Keratinocyte (primary cell): Measurements from ENCODE around the gene EYS. TPM values are rescaled to one million over a fixed set of nuclear protein-coding genes. Genes with fewer than 3 reads are reported as not detected.

ENCODE experiments used
- DNase-seq: peaks from one replicate; pipeline ENCODE4 v3.0.0-alpha.2; 2011; ENCODE audit warnings: low read depth, missing footprints, low spot score
- FAIRE-seq: peaks from 2 replicates; lab custom pipeline; 2011; peaks lifted over from hg19 to GRCh38; lab: Jason Lieb, UNC
- H2AFZ ChIP-seq: 2 replicates; pipeline ENCODE4 v1.6.0; 2012; ENCODE audit warnings: low read length, control low read depth, inconsistent platforms; ENCODE audit not compliant: control insufficient read depth
- H3K27ac ChIP-seq: 2 replicates; pipeline ENCODE4 v1.5.1; 2011; ENCODE audit warnings: low read length; ENCODE audit not compliant: control insufficient read depth, insufficient read depth
- H3K27me3 ChIP-seq: 3 replicates; pipeline ENCODE4 v1.6.0; 2011; ENCODE audit warnings: low read length; ENCODE audit not compliant: control insufficient read depth, insufficient read depth; ENCODE audit errors: extremely low read depth
- H3K36me3 ChIP-seq, 2 experiments: 2 replicates in 1 of 2; 3 replicates in 1 of 2; pipeline ENCODE4 v1.5.1; 2011; ENCODE audit warnings: low read length in 2 of 2, mild to moderate bottlenecking in 1 of 2; ENCODE audit not compliant: control insufficient read depth in 2 of 2, insufficient read depth in 2 of 2; ENCODE audit errors: extremely low read depth in 1 of 2
- H3K4me1 ChIP-seq: 3 replicates; pipeline ENCODE4 v1.5.1; 2011; ENCODE audit warnings: low read length; ENCODE audit not compliant: control insufficient read depth, insufficient read depth; ENCODE audit errors: extremely low read depth
- H3K4me2 ChIP-seq: 3 replicates; pipeline ENCODE4 v1.6.0; 2011; ENCODE audit warnings: low read depth, low read length; ENCODE audit not compliant: control insufficient read depth, insufficient read depth; ENCODE audit errors: extremely low read depth
- H3K4me3 ChIP-seq, 3 experiments: fragments of 200-600 bp in 1 of 3; sonication (generic) in 1 of 3; 2 replicates in 2 of 3; 3 replicates in 1 of 3; pipeline ENCODE4 v1.5.1; 2011 to 2016; ENCODE audit warnings: low read length in 3 of 3, mild to moderate bottlenecking in 3 of 3, control low read depth in 2 of 3, inconsistent platforms in 1 of 3, low read depth in 1 of 3, mixed read lengths in 1 of 3, mixed run types in 1 of 3, moderate library complexity in 1 of 3; ENCODE audit not compliant: control insufficient read depth in 2 of 3, insufficient read depth in 2 of 3; ENCODE audit errors: extremely low read depth in 1 of 3
- H3K79me2 ChIP-seq: 2 replicates; pipeline ENCODE4 v1.6.0; 2012; ENCODE audit warnings: low read length; ENCODE audit not compliant: control insufficient read depth, insufficient read depth
- H3K9ac ChIP-seq: 3 replicates; pipeline ENCODE4 v1.6.0; 2011; ENCODE audit warnings: low read length; ENCODE audit not compliant: control insufficient read depth, insufficient read depth; ENCODE audit errors: extremely low read depth
- H3K9me1 ChIP-seq: 3 replicates; pipeline ENCODE4 v1.6.0; 2011; ENCODE audit warnings: low read length; ENCODE audit not compliant: control insufficient read depth, insufficient read depth; ENCODE audit errors: extremely low read depth
- H3K9me3 ChIP-seq: 2 replicates; pipeline ENCODE4 v1.5.1; 2012; ENCODE audit warnings: low read depth, low read length; ENCODE audit not compliant: control insufficient read depth
- H4K20me1 ChIP-seq: 3 replicates; pipeline ENCODE4 v1.6.0; 2011; ENCODE audit warnings: low read length; ENCODE audit not compliant: control insufficient read depth, insufficient read depth; ENCODE audit errors: extremely low read depth
- CTCF ChIP-seq, 3 experiments: IDR thresholded peaks in 1 of 3; conservative IDR thresholded peaks in 1 of 3; optimal IDR thresholded peaks in 1 of 3; 2 replicates in 2 of 3; 3 replicates in 1 of 3; pipeline versions ENCODE3 to v1.5.1; 2011; ENCODE audit warnings: low read length in 3 of 3, mild to moderate bottlenecking in 3 of 3, moderate library complexity in 2 of 3, control low read depth in 1 of 3, inconsistent platforms in 1 of 3; ENCODE audit not compliant: insufficient read depth in 2 of 3; ENCODE audit errors: extremely low read depth in 1 of 3
- EZH2 ChIP-seq: IDR thresholded peaks from one replicate; pipeline ENCODE4 v1.6.1; 2012; ENCODE audit warnings: inconsistent platforms, mild to moderate bottlenecking, low read length, moderate library complexity
- dilution Hi-C: fragments of 300-500 bp; cut with MboI; formaldehyde crosslinking; loops from one replicate; pipeline ENCODE4 v1.7.0; 2020; ENCODE audit warnings: low sequenced_read_pairs; ENCODE audit not compliant: extremely low pct_ligation_motif_present
- polyA plus RNA-seq, 5 experiments: library from polyadenylated mRNA; depleted of rRNA in 3 of 5; stranded (reverse) in 3 of 5; stranded (forward) in 1 of 5; unstranded in 1 of 5; fragments of >200 nt; gene quantifications; 1 replicate in 1 of 5; 2 replicates in 3 of 5; 3 replicates in 1 of 5; pipeline versions ENCODE4 v1.2.1 to v1.2.3, GENCODE V29; 2011 to 2012; ENCODE audit warnings: missing spikeins in 2 of 5, low read depth in 1 of 5, low replicate concordance in 1 of 5

The EYS gene
- polyA plus RNA-seq, 1 donor (not counting 4 experiments of a cell fraction or from before 2014, with no cell fraction given): 0.34 TPM

GRCh38 chr6:64146876-64147275 is 1560.2 kb downstream of the EYS start:
- TF ChIP-seq EZH2: no peak
- TF ChIP-seq CTCF (optimal IDR thresholded peaks at IDR 0.05 in 1 of 3, IDR thresholded peaks at IDR 0.05 in 1 of 3, conservative IDR thresholded peaks at IDR 0.05 in 1 of 3; ENCODE audit: extremely low read depth in 1 of 3, insufficient read depth in 2 of 3, low read length in 3 of 3): no peak
- no peaks in the 10 kb centered on the region for H3K79me2 ChIP-seq
- H3K27ac ChIP-seq: no peak overlapping the region
- H3K9me1 ChIP-seq: no peaks in the 10 kb centered on the region
- FAIRE-seq: peak; percentile 20
- no peak overlapping the region for H3K4me2 ChIP-seq
- peaks cover 2% of the 10 kb centered on the region for H3K4me1 ChIP-seq
- dilution Hi-C loops: no loop called here
- no peaks in the 10 kb centered on the region for H3K36me3 ChIP-seq
- DNase-seq: no peak
- H3K4me3 ChIP-seq: no peak overlapping the region
- H3K9ac ChIP-seq: no peak overlapping the region
- H3K9me3 ChIP-seq: no peaks in the 10 kb centered on the region
- H4K20me1 ChIP-seq: no peaks in the 10 kb centered on the region
- H3K27me3 ChIP-seq: no peaks in the 10 kb centered on the region
- no peak overlapping the region for H2AFZ ChIP-seq

GRCh38 chr6:64146094-64146493 is 1560.9 kb downstream of the EYS start:
- Histone ChIP-seq H3K9me1 (no peaks in the 10 kb centered on the region), H3K27me3 (no peaks in the 10 kb centered on the region), H3K9ac (no peak overlapping the region), H2AFZ (no peak overlapping the region), H3K4me1 (peaks cover 2% of the 10 kb centered on the region), H3K9me3 (no peaks in the 10 kb centered on the region), H4K20me1 (no peaks in the 10 kb centered on the region), H3K27ac (no peak overlapping the region), H3K36me3 (no peaks in the 10 kb centered on the region), H3K79me2 (no peaks in the 10 kb centered on the region), H3K4me2 (no peak overlapping the region), H3K4me3 (no peak overlapping the region)
- TF ChIP-seq CTCF (optimal IDR thresholded peaks at IDR 0.05 in 1 of 3, IDR thresholded peaks at IDR 0.05 in 1 of 3, conservative IDR thresholded peaks at IDR 0.05 in 1 of 3; ENCODE audit: extremely low read depth in 1 of 3, insufficient read depth in 2 of 3, low read length in 3 of 3): no peak
- no peak for TF ChIP-seq EZH2
- dilution Hi-C loops: no loop called here
- no peak for FAIRE-seq
- DNase-seq: no peak
